Activated CD8-positive, alpha-beta T cell treated with anti-CD3 and anti-CD28 coated beads, Interleukin-2, amount 10 ng/mL, durations not matched to agents 7 days and 5 days (primary cell): ENCODE data around the gene MRPL27. TPM values are rescaled to one million over a fixed set of nuclear protein-coding genes. Genes with fewer than 3 reads are reported as not detected.

Experiments
- ATAC-seq: fragments of 150-1000 bp; cut with Tn5 transposase; one replicate; pipeline ENCODE4 v1.10.0; 2021; ENCODE audit warnings: moderate library complexity
- CTCF ChIA-PET: fragments of 350-600 bp; sonication (Branson Sonifier 250); formaldehyde crosslinking; loops from one replicate; lab custom pipeline; 2021; ENCODE audit warnings: antibody characterized with exemption; lab: Charles Lee
- POLR2A ChIA-PET: fragments of 350-600 bp; sonication (Branson Sonifier 250); formaldehyde crosslinking; loops from one replicate; lab custom pipeline; 2021; ENCODE audit warnings: antibody characterized with exemption; lab: Charles Lee
- DNase-seq: peaks from one replicate; pipeline ENCODE4 v3.0.0-alpha.2; 2020
- H3K27ac Mint-ChIP-seq: one replicate; pipeline ENCODE4 v1.8.0; 2021; ENCODE audit warnings: mild to moderate bottlenecking, mixed read lengths
- H3K27me3 Mint-ChIP-seq: one replicate; pipeline ENCODE4 v1.8.0; 2021; ENCODE audit warnings: low read depth, mixed read lengths
- H3K36me3 Mint-ChIP-seq: one replicate; pipeline ENCODE4 v1.8.0; 2021; ENCODE audit warnings: low read depth, mixed read lengths
- H3K4me1 Mint-ChIP-seq: one replicate; pipeline ENCODE4 v1.8.0; 2021; ENCODE audit warnings: low read depth, mixed read lengths
- H3K4me3 Mint-ChIP-seq: one replicate; pipeline ENCODE4 v1.8.0; 2021; ENCODE audit warnings: mild to moderate bottlenecking, mixed read lengths
- H3K9me3 Mint-ChIP-seq: one replicate; pipeline ENCODE4 v1.8.0; 2022; ENCODE audit warnings: mixed read lengths; ENCODE audit not compliant: insufficient read depth
- total RNA-seq, 2 experiments: library from RNA; stranded (reverse); gene quantifications; one replicate each; pipeline ENCODE4 v1.2.3, GENCODE V29; 2021

Gene MRPL27
- total RNA-seq, 2 experiments from 2014 or later: 81.0 to 85.4 TPM

- POLR2A ChIA-PET: no interaction called here
- CTCF ChIA-PET: interaction anchor here (1.0 kb wide), 1 partner anchor 9 kb away, joined by 3 read pairs; no protein-coding TSS in a partner anchor
- Mint-ChIP-seq H3K36me3 (peaks cover 34% of the 10 kb centered on the region), H3K9me3 (no peaks in the 10 kb centered on the region), H3K27me3 (no peaks in the 10 kb centered on the region), H3K4me1 (peaks cover 12% of the 10 kb centered on the region), H3K27ac (no peak overlapping the region), H3K4me3 (no peak overlapping the region)
- DNase-seq (no peak), ATAC-seq (no peak)
These were observed 19.3 kb downstream of the MRPL27 start for GRCh38 chr17:50353600-50354195.

GRCh38 chr17:50352693-50353599 is 20.0 kb downstream of the MRPL27 start:
- no peak for ATAC-seq

GRCh38 chr17:50352072-50352692 is 20.8 kb downstream of the MRPL27 start:
- Mint-ChIP-seq H3K4me3 (no peak overlapping the region), H3K36me3 (peaks cover 22% of the 10 kb centered on the region), H3K4me1 (peaks cover 26% of the 10 kb centered on the region), H3K27ac (peak overlapping the region; percentile 36), H3K9me3 (no peaks in the 10 kb centered on the region), H3K27me3 (no peaks in the 10 kb centered on the region)
- ChIA-PET CTCF (interaction anchor here (2.6 kb wide), 1 partner anchor 9 kb away, joined by 12 read pairs; no protein-coding TSS in a partner anchor), POLR2A (no interaction called here)
- no peak for ATAC-seq
- no peak for DNase-seq

More at GRCh38 chr17:50352693-50353599, 20.0 kb downstream of the MRPL27 start:
- Mint-ChIP-seq H3K9me3 (no peaks in the 10 kb centered on the region), H3K4me1 (peaks cover 19% of the 10 kb centered on the region), H3K4me3 (no peak overlapping the region), H3K36me3 (peaks cover 27% of the 10 kb centered on the region), H3K27ac (no peak overlapping the region), H3K27me3 (no peaks in the 10 kb centered on the region)
- DNase-seq: no peak
- CTCF ChIA-PET: interaction anchor here (2.6 kb wide), 1 partner anchor 9 kb away, joined by 12 read pairs; no protein-coding TSS in a partner anchor
- POLR2A ChIA-PET: no interaction called here

- POLR2A ChIA-PET: no interaction called here
- Mint-ChIP-seq H3K4me1 (peaks cover 35% of the 10 kb centered on the region), H3K27me3 (no peaks in the 10 kb centered on the region), H3K36me3 (peaks cover 16% of the 10 kb centered on the region), H3K4me3 (no peak overlapping the region), H3K27ac (no peak overlapping the region), H3K9me3 (no peaks in the 10 kb centered on the region)
- CTCF ChIA-PET: interaction anchor here (2.6 kb wide), 1 partner anchor 11 kb away, joined by 12 read pairs; no protein-coding TSS in a partner anchor
- DNase-seq (no peak), ATAC-seq (no peak)
These were observed 22.3 kb downstream of the MRPL27 start for GRCh38 chr17:50350733-50351132.

GRCh38 chr17:50349243-50349600 is 23.8 kb downstream of the MRPL27 start:
- no peak for ATAC-seq
- no peak for DNase-seq
- POLR2A ChIA-PET: interaction anchor here (0.9 to 3.1 kb wide), 3 partner anchors 13 to 48 kb away, joined by 3 to 18 read pairs (median 5); partner anchors contain the start of genes EME1, LRRC59 and MRPL27

GRCh38 chr17:50348522-50349242 is 24.3 kb downstream of the MRPL27 start:
- peaks cover 47% of the 10 kb centered on the region for H3K4me1 Mint-ChIP-seq
- peak overlapping the region; percentile 21 for H3K4me3 Mint-ChIP-seq
- H3K27me3 Mint-ChIP-seq: no peaks in the 10 kb centered on the region
- H3K36me3 Mint-ChIP-seq: peaks cover 10% of the 10 kb centered on the region
- DNase-seq (no peak), ATAC-seq (no peak)
- H3K9me3 Mint-ChIP-seq: no peaks in the 10 kb centered on the region
- ChIA-PET POLR2A (interaction anchor here (0.9 to 3.1 kb wide), 3 partner anchors 13 to 49 kb away, joined by 3 to 18 read pairs (median 5); partner anchors contain the start of genes EME1, LRRC59 and MRPL27), CTCF (interaction anchor here (0.9 to 5.0 kb wide), 3 partner anchors 13 to 254 kb away, joined by 4 to 43 read pairs (median 7); partner anchors contain the start of gene LRRC59)
- peak overlapping the region; percentile 42 for H3K27ac Mint-ChIP-seq

More at GRCh38 chr17:50349243-50349600, 23.8 kb downstream of the MRPL27 start:
- Mint-ChIP-seq H3K4me1 (peaks cover 47% of the 10 kb centered on the region), H3K9me3 (no peaks in the 10 kb centered on the region), H3K27ac (peak overlapping the region; percentile 42), H3K36me3 (peaks cover 11% of the 10 kb centered on the region), H3K27me3 (no peaks in the 10 kb centered on the region), H3K4me3 (no peak overlapping the region)
- CTCF ChIA-PET: interaction anchor here (0.9 to 5.0 kb wide), 3 partner anchors 12 to 255 kb away, joined by 4 to 43 read pairs (median 7); partner anchors contain the start of gene LRRC59

GRCh38 chr17:50347894-50348291 is 25.1 kb downstream of the MRPL27 start:
- no peaks in the 10 kb centered on the region for H3K9me3 Mint-ChIP-seq
- H3K27ac Mint-ChIP-seq: peak overlapping the region; percentile 42
- peaks cover 47% of the 10 kb centered on the region for H3K4me1 Mint-ChIP-seq
- DNase-seq (no peak), ATAC-seq (no peak)
- peaks cover 6% of the 10 kb centered on the region for H3K36me3 Mint-ChIP-seq
- ChIA-PET CTCF (interaction anchor here (1.4 to 5.0 kb wide), 2 partner anchors 14 to 49 kb away, joined by 7 to 43 read pairs; partner anchors contain the start of gene LRRC59), POLR2A (interaction anchor here (1.8 to 3.1 kb wide), 3 partner anchors 14 to 25 kb away, joined by 5 to 18 read pairs (median 14); partner anchors contain the start of genes EME1 and MRPL27)
- peak overlapping the region; percentile 89 for H3K4me3 Mint-ChIP-seq
- no peaks in the 10 kb centered on the region for H3K27me3 Mint-ChIP-seq

GRCh38 chr17:50347117-50347893 is 25.7 kb downstream of the MRPL27 start:
- Mint-ChIP-seq H3K27me3 (no peaks in the 10 kb centered on the region), H3K27ac (peak overlapping the region; percentile 89), H3K4me3 (peak overlapping the region; percentile 89), H3K9me3 (no peaks in the 10 kb centered on the region), H3K36me3 (peaks cover 4% of the 10 kb centered on the region), H3K4me1 (peaks cover 47% of the 10 kb centered on the region)
- DNase-seq (no peak), ATAC-seq (no peak)
- ChIA-PET POLR2A (interaction anchor here (1.1 to 3.1 kb wide), 6 partner anchors 12 to 150 kb away, joined by 3 to 18 read pairs (median 8); partner anchors contain the start of genes EME1 and MRPL27), CTCF (interaction anchor here (2.3 to 5.0 kb wide), 2 partner anchors 14 to 50 kb away, joined by 9 to 43 read pairs; partner anchors contain the start of gene LRRC59)

GRCh38 chr17:50346313-50347116 is 26.5 kb downstream of the MRPL27 start:
- ChIA-PET CTCF (interaction anchor here (1.0 to 5.0 kb wide), 4 partner anchors 13 to 51 kb away, joined by 3 to 43 read pairs (median 6); partner anchors contain the start of gene LRRC59), POLR2A (interaction anchor here (0.7 to 3.1 kb wide), 9 partner anchors 11 to 149 kb away, joined by 3 to 18 read pairs (median 3); partner anchors contain the start of genes EME1, LRRC59 and MRPL27)
- Mint-ChIP-seq H3K27me3 (no peaks in the 10 kb centered on the region), H3K9me3 (no peaks in the 10 kb centered on the region), H3K36me3 (peaks cover 3% of the 10 kb centered on the region), H3K4me3 (peak overlapping the region; percentile 89), H3K4me1 (peaks cover 47% of the 10 kb centered on the region), H3K27ac (peak overlapping the region; percentile 89)
- DNase-seq (peak; percentile 64), ATAC-seq (peak; percentile 74)
